Inferior parietal cortex (tissue), 1 donor: ENCODE results near the gene EPAS1.
"Not testable (repeated sequence)": the region's sequence is repeated elsewhere in the genome, so short reads cannot be mapped to it uniquely, and the experiment has no call there.

ENCODE experiments used
- DNase-seq: peaks from one replicate; pipeline ENCODE4 v3.0.0-alpha.2; 2016; ENCODE audit errors: extremely low spot score

The EPAS1 gene

DNA sequence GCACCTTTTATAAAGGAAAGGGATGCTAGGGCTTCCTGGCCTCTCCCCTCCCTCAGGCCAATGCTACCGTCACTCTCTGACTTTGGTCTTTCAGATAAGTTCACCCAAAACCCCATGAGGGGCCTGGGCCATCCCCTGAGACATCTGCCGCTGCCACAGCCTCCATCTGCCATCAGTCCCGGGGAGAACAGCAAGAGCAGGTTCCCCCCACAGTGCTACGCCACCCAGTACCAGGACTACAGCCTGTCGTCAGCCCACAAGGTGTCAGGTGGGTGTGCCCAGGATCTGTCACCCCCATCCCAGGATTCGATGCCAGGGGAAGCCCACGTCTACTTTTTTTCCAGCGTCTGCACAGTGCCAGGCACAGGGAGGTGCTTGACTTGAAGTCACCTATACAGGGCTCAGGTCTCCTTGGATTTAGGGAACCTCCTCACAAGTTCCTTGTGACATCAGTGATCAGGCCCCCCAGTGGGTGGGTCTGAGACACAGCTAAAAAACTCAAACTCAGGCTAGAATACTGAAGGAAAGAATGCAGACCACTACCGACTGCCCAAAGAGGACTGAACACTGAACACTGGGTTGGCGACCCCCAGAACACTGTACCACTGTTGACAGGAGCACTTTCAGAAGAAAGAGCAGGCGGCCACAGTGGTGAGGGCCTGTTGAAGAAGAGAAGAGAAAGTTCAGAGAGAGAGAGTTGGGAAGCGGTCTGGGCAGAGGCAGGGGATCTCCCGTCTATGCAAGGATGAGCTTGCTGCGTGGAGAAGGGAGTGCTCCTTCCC, 85.3 kb downstream of the EPAS1 start:
- no peak for DNase-seq

DNA sequence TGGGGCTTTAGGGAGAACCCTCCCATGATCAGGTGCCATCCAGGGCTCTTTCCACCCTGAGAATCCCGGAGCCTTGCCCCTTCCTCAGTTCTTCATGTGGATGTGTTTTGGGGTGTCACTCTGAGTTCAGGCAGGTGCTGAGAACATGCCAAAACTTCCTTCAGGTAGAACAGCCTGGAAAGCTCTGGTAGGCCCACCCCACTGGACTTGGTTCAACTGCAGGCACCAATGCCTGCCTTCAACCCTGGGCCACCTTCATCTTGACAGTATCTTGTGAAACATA, 85.8 kb downstream of the EPAS1 start:
- no peak for DNase-seq

GRCh38 chr2:46383784-46384456, 86.7 kb downstream of the EPAS1 start:
- no peak for DNase-seq

GRCh38 chr2:46384457-46384815, 87.2 kb downstream of the EPAS1 start:
- no peak for DNase-seq

DNA sequence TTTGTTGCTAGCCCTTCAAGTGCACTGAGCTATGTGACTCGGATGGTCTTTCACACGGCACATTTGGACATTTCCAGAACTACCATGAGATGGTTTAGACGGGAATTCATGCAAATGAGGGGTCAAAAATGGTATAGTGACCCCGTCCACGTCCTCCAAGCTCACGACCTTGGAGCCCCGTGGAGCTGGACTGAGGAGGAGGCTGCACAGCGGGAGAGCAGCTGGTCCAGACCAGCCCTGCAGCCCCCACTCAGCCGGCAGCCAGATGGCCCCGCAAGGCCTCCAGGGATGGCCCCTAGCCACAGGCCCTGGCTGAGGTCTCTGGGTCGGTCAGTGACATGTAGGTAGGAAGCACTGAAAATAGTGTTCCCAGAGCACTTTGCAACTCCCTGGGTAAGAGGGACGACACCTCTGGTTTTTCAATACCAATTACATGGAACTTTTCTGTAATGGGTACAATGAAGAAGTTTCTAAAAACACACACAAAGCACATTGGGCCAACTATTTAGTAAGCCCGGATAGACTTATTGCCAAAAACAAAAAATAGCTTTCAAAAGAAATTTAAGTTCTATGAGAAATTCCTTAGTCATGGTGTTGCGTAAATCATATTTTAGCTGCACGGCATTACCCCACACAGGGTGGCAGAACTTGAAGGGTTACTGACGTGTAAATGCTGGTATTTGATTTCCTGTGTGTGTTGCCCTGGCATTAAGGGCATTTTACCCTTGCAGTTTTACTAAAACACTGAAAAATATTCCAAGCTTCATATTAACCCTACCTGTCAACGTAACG, 88.8 kb downstream of the EPAS1 start:
- no peak for DNase-seq

DNA sequence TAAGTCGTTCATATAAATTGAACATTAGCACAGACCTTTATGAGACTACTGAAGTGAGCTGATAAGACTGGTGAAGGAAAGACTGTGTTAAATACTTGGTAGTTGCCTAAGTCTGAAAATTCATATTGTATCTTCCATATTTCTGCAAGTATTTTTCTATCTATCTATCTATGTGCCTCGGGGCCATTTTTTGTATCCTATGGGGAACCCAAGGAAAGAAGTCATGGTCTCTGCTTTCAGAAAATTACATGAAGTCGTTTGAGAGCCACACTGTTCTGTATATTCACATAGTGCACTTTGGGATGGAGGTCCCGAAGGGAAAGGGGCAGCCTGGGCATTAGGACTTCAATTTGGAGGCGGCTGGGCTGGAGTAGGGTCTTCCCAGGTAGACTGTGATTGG, 89.6 kb downstream of the EPAS1 start:
- DNase-seq = no peak

GRCh38 chr2:46387292-46387691, 90.1 kb downstream of the EPAS1 start:
- no peak for DNase-seq

DNA sequence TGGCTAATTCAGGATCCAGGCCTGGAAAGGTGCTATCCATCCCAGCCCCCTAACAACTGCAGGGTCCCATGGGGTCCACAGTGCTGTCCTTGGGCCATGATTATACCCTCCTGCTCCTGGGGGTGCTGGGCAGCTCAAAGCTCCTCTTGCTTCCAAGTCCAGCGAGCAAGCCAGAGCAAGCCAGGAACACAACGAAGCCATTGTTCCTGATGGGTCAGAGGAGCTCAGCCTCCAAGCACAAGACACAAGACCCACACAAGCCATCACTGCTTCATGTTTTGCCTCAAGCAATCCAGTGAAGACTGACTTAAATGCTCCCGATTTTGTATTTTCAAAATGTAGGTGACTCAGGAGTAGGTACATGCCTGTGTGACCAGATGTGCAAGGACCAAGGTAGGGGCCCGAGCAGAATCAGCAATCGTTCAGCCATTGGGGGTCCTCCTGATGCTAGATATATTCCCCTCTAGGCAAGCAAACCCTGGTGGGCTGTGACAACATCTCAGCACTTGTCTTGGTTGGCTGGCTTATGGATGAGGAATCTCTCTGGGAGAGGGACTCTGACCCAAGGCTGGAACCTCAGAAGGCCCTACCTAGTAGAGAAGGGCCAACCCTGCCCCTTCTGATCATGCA, 90.8 kb downstream of the EPAS1 start:
- peak; percentile 63 for DNase-seq

GRCh38 chr2:46388881-46389280, 91.7 kb downstream of the EPAS1 start:
- DNase-seq = no peak

GRCh38 chr2:46389417-46389916, 92.3 kb downstream of the EPAS1 start:
- DNase-seq = no peak

DNA sequence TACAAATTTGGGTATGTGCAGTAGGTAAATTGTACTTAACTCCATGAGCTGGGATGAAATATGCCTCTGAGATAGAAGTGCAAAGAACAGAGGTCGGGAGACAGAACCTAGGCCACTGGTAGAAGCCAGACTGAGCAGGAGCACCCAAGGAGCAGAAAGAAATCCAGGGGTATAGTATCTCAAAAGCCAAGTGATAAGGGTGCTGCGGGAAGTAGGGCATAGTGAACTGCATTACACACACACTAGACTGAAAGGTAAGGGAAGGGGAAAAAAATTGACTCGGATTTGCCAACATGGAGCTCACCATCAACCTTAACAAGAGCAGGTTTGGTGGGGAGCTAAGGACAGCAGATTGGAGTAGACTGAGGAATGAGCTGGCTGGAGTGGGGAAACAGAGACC, 92.8 kb downstream of the EPAS1 start:
- DNase-seq = no peak

DNA sequence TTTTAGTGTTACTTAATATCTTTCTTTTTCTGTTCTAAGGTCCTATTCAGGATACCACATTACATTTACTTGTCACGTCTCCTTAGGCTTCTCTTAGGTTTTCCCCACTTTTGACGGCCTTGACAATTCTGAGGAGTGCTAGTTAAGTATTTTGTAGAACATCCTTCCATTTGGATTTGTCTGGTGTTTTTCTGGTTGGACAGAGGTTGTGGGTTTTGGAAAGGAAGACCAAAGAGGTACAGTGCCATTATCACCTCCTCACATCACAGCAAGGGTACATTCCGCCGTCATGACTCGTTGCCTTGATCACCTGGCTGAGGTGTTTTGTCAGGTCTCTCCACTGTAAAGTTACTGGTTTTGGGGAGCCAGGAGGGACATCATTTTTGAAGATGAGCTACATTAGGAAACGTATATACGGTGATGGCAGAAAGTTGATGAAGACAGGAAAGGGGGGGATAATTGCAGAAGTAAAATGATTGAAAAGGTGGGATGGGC, 93.7 kb downstream of the EPAS1 start:
- DNase-seq = no peak

GRCh38 chr2:46392561-46393346, 95.5 kb downstream of the EPAS1 start:
- no peak for DNase-seq

DNA sequence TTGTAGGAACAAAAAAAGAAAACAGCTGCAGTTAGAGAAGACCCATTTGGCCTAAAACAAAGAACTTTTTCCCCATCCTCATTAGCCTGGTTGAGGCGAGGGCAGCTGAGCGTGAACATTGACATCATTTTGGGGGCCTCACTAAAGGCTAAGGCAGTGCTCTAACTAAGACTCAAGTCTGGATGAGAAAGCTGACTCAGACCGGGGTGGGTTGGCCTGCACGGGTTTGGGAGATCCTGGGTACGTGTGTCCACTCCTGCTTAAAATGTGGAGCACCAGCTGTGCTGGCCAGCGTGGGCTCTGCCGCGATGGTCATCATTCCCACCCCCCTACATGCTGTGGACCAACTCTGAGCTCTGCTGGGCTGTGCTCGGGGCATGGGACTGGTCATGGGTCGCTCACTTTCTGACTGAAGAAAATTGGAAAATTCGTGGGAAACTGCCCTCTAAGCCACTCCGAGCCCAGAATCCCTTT, 96.2 kb downstream of the EPAS1 start:
- DNase-seq = no peak

- no peak for DNase-seq
Observed at GRCh38 chr2:46393865-46394264, 96.7 kb downstream of the EPAS1 start.

- DNase-seq = no peak
Observed at GRCh38 chr2:46394649-46395510, 97.7 kb downstream of the EPAS1 start.

GRCh38 chr2:46395730-46396129, 98.5 kb downstream of the EPAS1 start:
- not testable (repeated sequence) for DNase-seq

DNA sequence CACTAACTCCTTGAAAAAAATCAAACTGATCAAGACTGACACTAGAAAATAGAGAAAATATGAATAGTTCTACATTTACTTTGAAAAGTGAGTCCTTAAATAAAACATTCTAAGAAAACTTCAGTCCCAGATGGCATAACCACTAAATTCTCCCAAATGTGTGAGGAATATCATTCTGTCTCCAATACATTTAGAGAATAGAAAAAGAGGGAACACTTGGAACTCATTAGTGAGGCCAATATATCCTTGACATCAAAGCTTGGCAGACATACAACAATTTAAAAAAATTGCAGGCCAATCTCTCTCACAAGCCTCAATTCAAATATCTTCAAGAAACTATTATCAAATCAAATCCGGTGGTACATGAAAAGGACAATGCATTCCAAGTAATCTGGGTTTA, 102.8 kb downstream of the EPAS1 start:
- DNase-seq = no peak

- DNase-seq = no peak
Observed at GRCh38 chr2:46402874-46403273, 105.7 kb downstream of the EPAS1 start.

- no peak for DNase-seq
Observed at GRCh38 chr2:46404181-46404759, 107.1 kb downstream of the EPAS1 start.
